HCT116 (cell line): Measurements from ENCODE around the gene TRPM3. TPM values are rescaled to one million over a fixed set of nuclear protein-coding genes. Genes with fewer than 3 reads are reported as not detected.

ENCODE experiments used
- ATAC-seq: fragments of 200-7000 bp; cut with Tn5 transposase; 2 replicates; pipeline ENCODE4 v1.9.1; 2020; ENCODE audit warnings: mild to moderate bottlenecking, moderate library complexity
- BruUV-seq: library from RNA; stranded (reverse); fragments of 400-500 nt; replicated peaks from 2 replicates; lab custom pipeline; 2021; lab: Mats Ljungman, UMichigan
- CTCF ChIA-PET: fragments of 300-600 bp; sonication (Branson Sonifier 250); formaldehyde crosslinking; loops from one replicate; lab custom pipeline; 2021; ENCODE audit warnings: antibody characterized with exemption; lab: Charles Lee
- POLR2A ChIA-PET: fragments of 300-600, 350-600 bp; sonication (Branson Sonifier 250); formaldehyde crosslinking; loops from one replicate; lab custom pipeline; 2021; ENCODE audit warnings: antibody characterized with exemption; lab: Charles Lee
- RAD21 ChIA-PET, 2 experiments: fragments of 300-600 bp; sonication (Branson Sonifier 250); formaldehyde crosslinking; loops; one replicate each; lab custom pipeline; 2023; ENCODE audit warnings: low total read pairs in 2 of 2; ENCODE audit not compliant: uncharacterized antibody in 2 of 2, unreplicated experiment in 2 of 2, low non-redundant PET in 1 of 2; lab: Charles Lee
- DNase-seq: peaks from one replicate; pipeline ENCODE4 v3.0.0-alpha.2; 2010; ENCODE audit warnings: low read depth, low spot score
- H2AFZ ChIP-seq: fragments of 200-600 bp; shearing (Covaris generic), sonication (generic); 2 replicates; pipeline ENCODE4 v1.6.1; 2017; ENCODE audit warnings: low read depth, mixed run types, mixed read lengths, antibody characterized with exemption, low read length; ENCODE audit not compliant: poor library complexity, severe bottlenecking
- H3K27ac ChIP-seq: 2 replicates; pipeline ENCODE4 v1.5.1; 2012; ENCODE audit warnings: low read depth, low read length
- H3K27me3 ChIP-seq: fragments of 200-600 bp; sonication (generic); 2 replicates; pipeline ENCODE4 v1.6.1; 2016; ENCODE audit warnings: mixed run types, low read length, mixed read lengths; ENCODE audit not compliant: insufficient read depth
- H3K36me3 ChIP-seq, 2 experiments: fragments of 200-500 bp in 1 of 2; fragments of 200-600 bp in 1 of 2; sonication (Bioruptor generic) in 1 of 2; sonication (generic) in 1 of 2; 2 replicates each; pipeline versions ENCODE4 v1.5.1 to v1.6.1; 2014 to 2016; ENCODE audit warnings: low read length in 2 of 2, inconsistent platforms in 1 of 2, mixed read lengths in 1 of 2, mixed run types in 1 of 2; ENCODE audit not compliant: insufficient read depth in 2 of 2, control insufficient read depth in 1 of 2
- H3K4me1 ChIP-seq, 2 experiments: fragments of 200-600 bp in 1 of 2; sonication (generic) in 1 of 2; 2 replicates each; pipeline versions ENCODE4 v1.5.1 to v1.6.1; 2012 to 2017; ENCODE audit warnings: low read length in 2 of 2, inconsistent platforms in 1 of 2, mild to moderate bottlenecking in 1 of 2, mixed read lengths in 1 of 2, mixed run types in 1 of 2, moderate library complexity in 1 of 2; ENCODE audit not compliant: insufficient read depth in 2 of 2, control insufficient read depth in 1 of 2
- H3K4me2 ChIP-seq: fragments of 200-600 bp; sonication (generic); 2 replicates; pipeline ENCODE4 v1.6.1; 2017; ENCODE audit warnings: mixed run types, low read length, mixed read lengths
- H3K4me3 ChIP-seq, 2 experiments: fragments of 200-600 bp in 1 of 2; sonication (generic) in 1 of 2; replicated peaks in 1 of 2; 2 replicates each; pipeline ENCODE4 v1.5.1; 2011 to 2016; ENCODE audit warnings: low read length in 2 of 2, control low read depth in 1 of 2, low read depth in 1 of 2, mild to moderate bottlenecking in 1 of 2, mixed read lengths in 1 of 2, mixed run types in 1 of 2
- H3K79me2 ChIP-seq: fragments of 200-600 bp; sonication (generic); 2 replicates; pipeline ENCODE4 v1.6.1; 2017; ENCODE audit warnings: mild to moderate bottlenecking, mixed run types, low read length, moderate library complexity, mixed read lengths; ENCODE audit not compliant: insufficient read depth
- H3K9ac ChIP-seq: fragments of 200-600 bp; sonication (generic); 2 replicates; pipeline ENCODE4 v1.6.1; 2016; ENCODE audit warnings: low read length, mixed read lengths
- H3K9me2 ChIP-seq: fragments of 200-600 bp; sonication (generic), shearing (Covaris generic); 2 replicates; pipeline ENCODE4 v1.6.1; 2017; ENCODE audit warnings: mixed run types, mild to moderate bottlenecking, moderate library complexity; ENCODE audit not compliant: insufficient read depth
- H3K9me3 ChIP-seq, 2 experiments: fragments of 200-500 bp in 1 of 2; fragments of 200-600 bp in 1 of 2; sonication (Bioruptor generic) in 1 of 2; sonication (generic) in 1 of 2; 2 replicates each; pipeline ENCODE4 v1.6.1; 2014 to 2017; ENCODE audit warnings: low read length in 2 of 2, mixed read lengths in 2 of 2, inconsistent platforms in 1 of 2, low read depth in 1 of 2, mild to moderate bottlenecking in 1 of 2, mixed run types in 1 of 2, moderate library complexity in 1 of 2; ENCODE audit not compliant: control insufficient read depth in 1 of 2, insufficient read depth in 1 of 2
- H4K20me1 ChIP-seq: fragments of 200-600 bp; sonication (generic), shearing (Covaris generic); 2 replicates; pipeline ENCODE4 v1.6.1; 2017; ENCODE audit warnings: mixed run types, mild to moderate bottlenecking, moderate library complexity; ENCODE audit not compliant: insufficient read depth
- CTCF ChIP-seq, 3 experiments: fragments of 200-600 bp in 1 of 3; sonication (generic) in 1 of 3; IDR thresholded peaks in 2 of 3; conservative IDR thresholded peaks in 1 of 3; 2 replicates each; pipeline ENCODE4 v1.5.1; 2012 to 2017; ENCODE audit warnings: low read depth in 2 of 3, low read length in 2 of 3, antibody characterized with exemption in 1 of 3, borderline replicate concordance in 1 of 3, control low read depth in 1 of 3, mild to moderate bottlenecking in 1 of 3, mixed read lengths in 1 of 3, mixed run types in 1 of 3, moderate library complexity in 1 of 3; ENCODE audit not compliant: insufficient read depth in 1 of 3
- EGR1 ChIP-seq: IDR thresholded peaks from 2 replicates; pipeline ENCODE4 v1.6.1; 2012; ENCODE audit warnings: low read depth
- EZH2 ChIP-seq: fragments of 200-600 bp; sonication (generic); IDR thresholded peaks from 2 replicates; pipeline ENCODE4 v1.6.1; 2017; ENCODE audit warnings: antibody characterized with exemption, mixed run types
- EZH2phosphoT487 ChIP-seq: fragments of 200-600 bp; IDR thresholded peaks from 2 replicates; pipeline ENCODE4 v1.6.1; 2018; ENCODE audit warnings: antibody characterized with exemption, borderline replicate concordance
- FOSL1 ChIP-seq: IDR thresholded peaks from 2 replicates; pipeline ENCODE4 v1.6.1; 2012; ENCODE audit warnings: low read depth
- MAX ChIP-seq: IDR thresholded peaks from 2 replicates; pipeline ENCODE4 v1.6.1; 2012
- POLR2A ChIP-seq: IDR thresholded peaks from 2 replicates; pipeline ENCODE4 v1.7.0; 2011; ENCODE audit warnings: borderline replicate concordance; ENCODE audit not compliant: insufficient read depth, insufficient read length; ENCODE audit errors: extremely low read depth
- REST ChIP-seq: IDR thresholded peaks from 2 replicates; pipeline ENCODE4 v1.6.1; 2012; ENCODE audit warnings: low read depth
- SP1 ChIP-seq: IDR thresholded peaks from 2 replicates; pipeline ENCODE4 v1.6.1; 2012; ENCODE audit warnings: low read depth
- ZBTB33 ChIP-seq: IDR thresholded peaks from 2 replicates; pipeline ENCODE4 v1.6.1; 2011; ENCODE audit warnings: mild to moderate bottlenecking, low read length, moderate library complexity; ENCODE audit not compliant: insufficient replicate concordance; ENCODE audit errors: extremely low read depth
- ZFX ChIP-seq: fragments of 450-650 bp; IDR thresholded peaks from 2 replicates; pipeline ENCODE4 v1.6.1; 2017
- intact Hi-C: fragments of 100-400 bp; cut with micrococcal nuclease; formaldehyde crosslinking; loops from 2 replicates; pipeline ENCODE4 v1.10.0; 2022
- total RNA-seq: library from RNA; stranded (reverse); gene quantifications from one replicate; pipeline ENCODE4 v1.2.1, GENCODE V29; 2021; ENCODE audit not compliant: unreplicated experiment

Gene TRPM3
- total RNA-seq, 1 experiment from 2014 or later = not detected

- ATAC-seq (no peak), DNase-seq (no peak)
- CTCF ChIA-PET = no interaction called here
- no peak overlapping the region for H3K4me3 ChIP-seq
- TF ChIP-seq MAX (no peak), POLR2A (no peak), FOSL1 (no peak), ZBTB33 (no peak), CTCF (IDR thresholded peaks at IDR 0.05 in 2 of 3, conservative IDR thresholded peaks at IDR 0.05 in 1 of 3; ENCODE audit: borderline replicate concordance in 1 of 3, insufficient read depth in 1 of 3, low read depth in 2 of 3, low read length in 2 of 3) (no peak), EGR1 (no peak), EZH2phosphoT487 (no peak), ZFX (no peak), SP1 (no peak), EZH2 (no peak), REST (no peak)
- H3K36me3 ChIP-seq = no peaks in the 10 kb centered on the region
- H3K27ac ChIP-seq = no peak overlapping the region
- no peak overlapping the region for H3K9ac ChIP-seq
- H3K9me3 ChIP-seq = no peaks in the 10 kb centered on the region
- no peak overlapping the region for H2AFZ ChIP-seq
- H3K4me1 ChIP-seq = no peaks in the 10 kb centered on the region
- H3K9me2 ChIP-seq = no peaks in the 10 kb centered on the region
- H3K27me3 ChIP-seq = peaks cover 28% of the 10 kb centered on the region
- no peak overlapping the region for H3K4me2 ChIP-seq
- intact Hi-C loops = no loop called here
- no peaks in the 10 kb centered on the region for H3K79me2 ChIP-seq
- RAD21 ChIA-PET = no interaction called here
- no peaks in the 10 kb centered on the region for H4K20me1 ChIP-seq
- BruUV-seq = no TSS peak
- POLR2A ChIA-PET = no interaction called here
These were observed 361.2 kb downstream of the TRPM3 start for GRCh38 chr9:70760228-70760627.
